ENCODE results near the gene PDPK1. TPM values are rescaled to one million over a fixed set of nuclear protein-coding genes. Genes with fewer than 3 reads are reported as not detected.
"Not testable (repeated sequence)": the region's sequence is repeated elsewhere in the genome, so short reads cannot be mapped to it uniquely, and the experiment has no call there.

PDPK1 gene
- total RNA-seq, 1 experiment from 2014 or later = 32.3 TPM

GRCh38 chr16:2532494-2533141, 5.2 kb upstream of the PDPK1 start:
- peaks cover 11% of the 10 kb centered on the region for H3K36me3 Mint-ChIP-seq (ENCODE audit: insufficient read depth, unreplicated experiment)
- peak; percentile 86 for DNase-seq (ENCODE audit: unreplicated experiment)
- no peak for TF ChIP-seq CTCF (IDR thresholded peaks at IDR 0.05; ENCODE audit: unreplicated experiment)
- intact Hi-C loops (cut with micrococcal nuclease) = no loop called here
- ChIA-PET CTCF (interaction anchor here (0.5 kb wide), 1 partner anchor 44 kb away, joined by 3 read pairs; no protein-coding TSS in a partner anchor), POLR2A (interaction anchor here (0.5 to 3.8 kb wide), 16 partner anchors 9 to 524 kb away, joined by 3 to 62 read pairs (median 4); partner anchors contain the start of genes AMDHD2, ATP6V0C, ECI1 and PGP)
- H3K9me3 Mint-ChIP-seq (ENCODE audit: unreplicated experiment) = no peaks in the 10 kb centered on the region
- H3K27ac Mint-ChIP-seq (ENCODE audit: low read depth, unreplicated experiment) = peak overlapping the region; percentile 100
- H3K4me3 Mint-ChIP-seq (ENCODE audit: unreplicated experiment) = peak overlapping the region; percentile 98
- BruUV-seq (replicated peaks) = TSS peak; percentile 19
- peaks cover 11% of the 10 kb centered on the region for H3K4me1 Mint-ChIP-seq (ENCODE audit: insufficient read depth, unreplicated experiment)
- H3K27me3 Mint-ChIP-seq (ENCODE audit: insufficient read depth, unreplicated experiment) = no peaks in the 10 kb centered on the region

- H3K9me3 Mint-ChIP-seq (ENCODE audit: unreplicated experiment); BruUV-seq (replicated peaks); H3K27me3 Mint-ChIP-seq (ENCODE audit: insufficient read depth, unreplicated experiment); DNase-seq (ENCODE audit: unreplicated experiment); intact Hi-C loops (cut with micrococcal nuclease): not testable (repeated sequence)
- Mint-ChIP-seq H3K4me1 (ENCODE audit: insufficient read depth, unreplicated experiment) (peaks cover 11% of the 10 kb centered on the region), H3K36me3 (ENCODE audit: insufficient read depth, unreplicated experiment) (peaks cover 11% of the 10 kb centered on the region), H3K27ac (ENCODE audit: low read depth, unreplicated experiment) (peak overlapping the region; percentile 100), H3K4me3 (ENCODE audit: unreplicated experiment) (peak overlapping the region; percentile 98)
- CTCF ChIA-PET = interaction anchor here (0.5 kb wide), 1 partner anchor 44 kb away, joined by 3 read pairs; no protein-coding TSS in a partner anchor
- POLR2A ChIA-PET = interaction anchor here (0.5 to 3.8 kb wide), 11 partner anchors 9 to 378 kb away, joined by 3 to 62 read pairs (median 5); partner anchors contain the start of genes AMDHD2, ATP6V0C, PRSS27 and RNPS1
Measured at GRCh38 chr16:2533142-2533755, 4.6 kb upstream of the PDPK1 start.

GRCh38 chr16:2533912-2534311, 3.9 kb upstream of the PDPK1 start:
- ChIA-PET CTCF (no interaction called here), POLR2A (interaction anchor here (3.4 kb wide), 1 partner anchor 19 kb away, joined by 57 read pairs; the partner anchor contains the start of gene ATP6V0C)
- H3K36me3 Mint-ChIP-seq (ENCODE audit: insufficient read depth, unreplicated experiment) = peaks cover 11% of the 10 kb centered on the region
- BruUV-seq (replicated peaks) = no TSS peak
- H3K4me3 Mint-ChIP-seq (ENCODE audit: unreplicated experiment) = peak overlapping the region; percentile 23
- H3K27me3 Mint-ChIP-seq (ENCODE audit: insufficient read depth, unreplicated experiment) = no peaks in the 10 kb centered on the region
- H3K4me1 Mint-ChIP-seq (ENCODE audit: insufficient read depth, unreplicated experiment) = peaks cover 16% of the 10 kb centered on the region
- no peak for TF ChIP-seq CTCF (IDR thresholded peaks at IDR 0.05; ENCODE audit: unreplicated experiment)
- H3K9me3 Mint-ChIP-seq (ENCODE audit: unreplicated experiment) = no peaks in the 10 kb centered on the region
- no peak for DNase-seq (ENCODE audit: unreplicated experiment)
- no peak overlapping the region for H3K27ac Mint-ChIP-seq (ENCODE audit: low read depth, unreplicated experiment)
- intact Hi-C loops (cut with micrococcal nuclease) = no loop called here

- POLR2A ChIA-PET = interaction anchor here (0.7 to 4.2 kb wide), 2 partner anchors 15 to 1768 kb away, joined by 3 to 24 read pairs; partner anchors contain the start of gene AMDHD2
- H3K27ac Mint-ChIP-seq (ENCODE audit: low read depth, unreplicated experiment); BruUV-seq (replicated peaks); H3K27me3 Mint-ChIP-seq (ENCODE audit: insufficient read depth, unreplicated experiment); intact Hi-C loops (cut with micrococcal nuclease); DNase-seq (ENCODE audit: unreplicated experiment); H3K9me3 Mint-ChIP-seq (ENCODE audit: unreplicated experiment): not testable (repeated sequence)
- Mint-ChIP-seq H3K4me1 (ENCODE audit: insufficient read depth, unreplicated experiment) (peaks cover 20% of the 10 kb centered on the region), H3K36me3 (ENCODE audit: insufficient read depth, unreplicated experiment) (peaks cover 11% of the 10 kb centered on the region), H3K4me3 (ENCODE audit: unreplicated experiment) (peak overlapping the region; percentile 23)
- CTCF ChIA-PET = interaction anchor here (0.9 kb wide), 1 partner anchor 10 kb away, joined by 3 read pairs; no protein-coding TSS in a partner anchor
Measured at GRCh38 chr16:2534335-2534734, 3.5 kb upstream of the PDPK1 start.

- no peaks in the 10 kb centered on the region for H3K9me3 Mint-ChIP-seq (ENCODE audit: unreplicated experiment)
- no TSS peak for BruUV-seq (replicated peaks)
- intact Hi-C loops (cut with micrococcal nuclease) = no loop called here
- peaks cover 17% of the 10 kb centered on the region for H3K4me1 Mint-ChIP-seq (ENCODE audit: insufficient read depth, unreplicated experiment)
- ChIA-PET POLR2A (interaction anchor here (3.4 to 4.2 kb wide), 2 partner anchors 16 to 21 kb away, joined by 24 to 26 read pairs; partner anchors contain the start of genes AMDHD2 and ATP6V0C), CTCF (no interaction called here)
- no peaks in the 10 kb centered on the region for H3K27me3 Mint-ChIP-seq (ENCODE audit: insufficient read depth, unreplicated experiment)
- H3K27ac Mint-ChIP-seq (ENCODE audit: low read depth, unreplicated experiment) = no peak overlapping the region
- peaks cover 19% of the 10 kb centered on the region for H3K36me3 Mint-ChIP-seq (ENCODE audit: insufficient read depth, unreplicated experiment)
- no peak for DNase-seq (ENCODE audit: unreplicated experiment)
- H3K4me3 Mint-ChIP-seq (ENCODE audit: unreplicated experiment) = no peak overlapping the region
- no peak for TF ChIP-seq CTCF (IDR thresholded peaks at IDR 0.05; ENCODE audit: unreplicated experiment)
Measured at GRCh38 chr16:2535625-2536013, 2.2 kb upstream of the PDPK1 start.

GRCh38 chr16:2539192-2539844, 1.5 kb downstream of the PDPK1 start:
- H3K36me3 Mint-ChIP-seq (ENCODE audit: insufficient read depth, unreplicated experiment); H3K9me3 Mint-ChIP-seq (ENCODE audit: unreplicated experiment); H3K27ac Mint-ChIP-seq (ENCODE audit: low read depth, unreplicated experiment); intact Hi-C loops (cut with micrococcal nuclease); POLR2A ChIA-PET; DNase-seq (ENCODE audit: unreplicated experiment); H3K27me3 Mint-ChIP-seq (ENCODE audit: insufficient read depth, unreplicated experiment): not testable (repeated sequence)
- CTCF ChIA-PET = interaction anchor here (0.7 kb wide), 1 partner anchor 48 kb away, joined by 5 read pairs; no protein-coding TSS in a partner anchor
- H3K4me1 Mint-ChIP-seq (ENCODE audit: insufficient read depth, unreplicated experiment) = peaks cover 11% of the 10 kb centered on the region
- peak overlapping the region; percentile 76 for H3K4me3 Mint-ChIP-seq (ENCODE audit: unreplicated experiment)
- TSS peak; percentile 53 for BruUV-seq (replicated peaks)

Measured in MCF 10A (cell line).